ENCODE results near the gene POU2F1.

POU2F1 gene

DNA sequence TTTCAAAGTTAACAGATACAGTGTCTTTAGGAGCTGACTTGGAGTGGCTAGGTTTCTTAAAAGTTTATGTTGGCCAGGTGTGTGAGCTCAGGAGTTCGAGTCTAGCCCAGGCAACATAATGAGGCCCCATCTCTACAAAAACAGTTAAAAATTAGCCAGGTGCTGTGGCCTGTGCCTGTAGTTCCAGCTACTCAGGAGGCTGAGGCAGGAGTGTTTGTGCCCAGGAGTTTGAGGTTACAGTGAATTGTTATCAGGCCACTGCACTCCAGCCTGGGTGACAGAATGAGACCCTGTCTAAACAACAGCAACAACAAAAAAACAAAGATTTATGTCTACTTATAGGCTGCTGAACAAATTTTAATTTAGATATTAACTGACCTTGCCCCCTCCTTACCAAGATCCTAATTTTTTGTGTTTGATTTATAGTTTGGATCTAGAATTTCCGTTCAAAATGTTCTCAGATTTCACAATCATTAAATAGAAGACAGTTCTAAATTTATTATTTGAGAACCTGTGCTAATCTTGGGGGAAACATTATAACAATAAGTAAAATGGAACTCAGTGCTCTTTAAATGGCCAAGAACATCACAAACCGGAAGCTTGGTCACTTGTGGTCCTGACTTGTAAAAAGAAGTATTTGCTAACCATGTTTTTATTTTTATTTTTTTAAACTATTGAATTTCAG, 67.8 kb downstream of the POU2F1 start:
- no peak for DNase-seq (ENCODE audit: low read depth)
- TF ChIP-seq, protein P1, sequence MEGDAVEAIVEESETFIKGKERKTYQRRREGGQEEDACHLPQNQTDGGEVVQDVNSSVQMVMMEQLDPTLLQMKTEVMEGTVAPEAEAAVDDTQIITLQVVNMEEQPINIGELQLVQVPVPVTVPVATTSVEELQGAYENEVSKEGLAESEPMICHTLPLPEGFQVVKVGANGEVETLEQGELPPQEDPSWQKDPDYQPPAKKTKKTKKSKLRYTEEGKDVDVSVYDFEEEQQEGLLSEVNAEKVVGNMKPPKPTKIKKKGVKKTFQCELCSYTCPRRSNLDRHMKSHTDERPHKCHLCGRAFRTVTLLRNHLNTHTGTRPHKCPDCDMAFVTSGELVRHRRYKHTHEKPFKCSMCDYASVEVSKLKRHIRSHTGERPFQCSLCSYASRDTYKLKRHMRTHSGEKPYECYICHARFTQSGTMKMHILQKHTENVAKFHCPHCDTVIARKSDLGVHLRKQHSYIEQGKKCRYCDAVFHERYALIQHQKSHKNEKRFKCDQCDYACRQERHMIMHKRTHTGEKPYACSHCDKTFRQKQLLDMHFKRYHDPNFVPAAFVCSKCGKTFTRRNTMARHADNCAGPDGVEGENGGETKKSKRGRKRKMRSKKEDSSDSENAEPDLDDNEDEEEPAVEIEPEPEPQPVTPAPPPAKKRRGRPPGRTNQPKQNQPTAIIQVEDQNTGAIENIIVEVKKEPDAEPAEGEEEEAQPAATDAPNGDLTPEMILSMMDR (conservative IDR thresholded peaks at IDR 0.05; ENCODE audit: low read depth, low read length): no peak
- no peak overlapping the region for H3K4me3 ChIP-seq (ENCODE audit: low read depth, low read length)

DNA sequence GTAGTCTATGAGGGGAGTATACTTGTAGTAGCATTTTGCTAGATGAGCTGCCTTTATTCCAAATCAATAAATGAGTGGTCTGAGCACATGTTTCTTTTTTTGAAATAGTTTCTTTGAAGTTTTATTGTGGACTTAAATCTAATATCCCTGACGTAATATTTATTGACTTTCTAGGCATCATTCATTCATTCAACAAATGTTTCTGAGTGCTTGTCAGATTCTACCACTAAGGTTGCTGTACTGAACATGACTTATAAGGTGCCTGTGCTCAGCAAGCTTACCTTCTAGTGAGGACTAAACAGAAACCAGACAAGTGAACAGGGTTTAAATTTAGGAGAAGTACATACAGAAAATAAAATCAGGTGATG, 68.4 kb downstream of the POU2F1 start:
- no peak overlapping the region for H3K4me3 ChIP-seq (ENCODE audit: low read depth, low read length)
- TF ChIP-seq, protein P1 (conservative IDR thresholded peaks at IDR 0.05; ENCODE audit: low read depth, low read length): no peak
- DNase-seq (ENCODE audit: low read depth): no peak

DNA sequence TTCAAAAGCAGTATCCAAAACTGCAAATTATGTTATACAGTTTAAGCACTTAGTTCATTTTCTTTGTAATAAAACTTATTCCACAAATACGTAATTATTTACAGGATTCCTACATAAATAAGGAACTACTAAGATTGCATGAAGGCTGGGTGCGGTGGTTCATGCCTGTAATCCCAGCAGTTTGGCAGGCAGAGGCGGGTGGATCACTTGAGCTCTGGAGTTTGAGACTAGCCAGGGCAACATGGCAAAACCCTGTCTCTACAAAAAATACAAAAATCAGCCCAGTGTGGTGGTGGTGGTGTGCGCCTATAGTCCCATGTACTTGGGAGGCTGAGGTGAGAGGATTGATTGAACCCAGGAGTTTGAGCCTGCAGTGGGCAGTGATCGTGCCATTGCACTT, 69.3 kb downstream of the POU2F1 start:
- TF ChIP-seq, protein P1 (conservative IDR thresholded peaks at IDR 0.05; ENCODE audit: low read depth, low read length): no peak
- DNase-seq (ENCODE audit: low read depth): no peak
- no peak overlapping the region for H3K4me3 ChIP-seq (ENCODE audit: low read depth, low read length)

DNA sequence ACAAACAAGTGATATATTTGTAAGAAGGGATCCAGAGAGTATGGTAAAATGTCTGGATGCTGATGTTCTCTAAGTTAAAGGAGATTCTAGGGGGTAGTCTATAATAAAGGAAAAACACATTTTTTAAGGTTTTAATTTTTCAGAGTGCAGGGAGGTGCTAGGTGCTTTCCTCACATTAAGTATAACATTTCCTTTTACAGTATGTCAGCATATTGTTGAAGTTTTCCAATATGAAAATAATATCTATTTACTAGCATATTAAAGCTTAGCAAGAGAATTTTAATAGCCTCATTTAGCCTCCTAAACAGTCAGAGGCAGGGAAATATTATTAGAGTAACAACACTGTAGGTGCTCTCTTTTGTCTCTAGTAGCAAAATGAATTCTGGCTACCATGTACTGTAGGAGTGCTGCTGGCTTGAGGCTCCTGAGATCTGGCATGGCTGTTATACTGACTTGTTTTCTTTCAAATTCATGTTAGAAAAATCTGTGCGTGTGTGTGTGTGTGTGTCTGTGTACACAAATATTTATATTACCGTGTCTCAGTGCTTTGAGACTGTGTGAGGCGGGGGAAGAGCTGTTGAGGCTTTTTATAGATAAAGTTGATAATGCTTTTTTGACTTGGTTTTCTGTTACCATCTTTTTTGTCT, 71.0 kb downstream of the POU2F1 start:
- TF ChIP-seq, protein P1 (conservative IDR thresholded peaks at IDR 0.05; ENCODE audit: low read depth, low read length): no peak
- no peak overlapping the region for H3K4me3 ChIP-seq (ENCODE audit: low read depth, low read length)
- peak; percentile 47 for DNase-seq (ENCODE audit: low read depth)

DNA sequence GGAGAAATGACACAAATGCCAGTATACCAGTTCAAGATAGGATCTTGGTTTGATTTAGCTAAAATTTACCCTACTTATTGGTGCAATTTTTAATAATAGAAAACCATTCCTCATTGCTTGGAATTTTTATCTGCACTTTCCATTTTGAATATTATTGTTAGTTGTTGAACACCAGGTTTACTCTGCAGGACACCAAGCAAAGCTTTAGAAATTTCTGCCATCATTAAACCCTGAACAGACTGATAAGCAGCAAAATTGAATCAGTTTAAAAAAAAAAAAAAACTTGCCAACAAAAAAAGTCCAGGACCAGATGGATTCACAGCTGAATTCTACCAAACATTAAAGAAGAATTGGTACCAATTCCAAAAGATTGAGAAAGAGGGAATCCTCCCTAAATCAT, 71.5 kb downstream of the POU2F1 start:
- no peak for DNase-seq (ENCODE audit: low read depth)
- no peak overlapping the region for H3K4me3 ChIP-seq (ENCODE audit: low read depth, low read length)
- TF ChIP-seq, protein P1 (conservative IDR thresholded peaks at IDR 0.05; ENCODE audit: low read depth, low read length): no peak

DNA sequence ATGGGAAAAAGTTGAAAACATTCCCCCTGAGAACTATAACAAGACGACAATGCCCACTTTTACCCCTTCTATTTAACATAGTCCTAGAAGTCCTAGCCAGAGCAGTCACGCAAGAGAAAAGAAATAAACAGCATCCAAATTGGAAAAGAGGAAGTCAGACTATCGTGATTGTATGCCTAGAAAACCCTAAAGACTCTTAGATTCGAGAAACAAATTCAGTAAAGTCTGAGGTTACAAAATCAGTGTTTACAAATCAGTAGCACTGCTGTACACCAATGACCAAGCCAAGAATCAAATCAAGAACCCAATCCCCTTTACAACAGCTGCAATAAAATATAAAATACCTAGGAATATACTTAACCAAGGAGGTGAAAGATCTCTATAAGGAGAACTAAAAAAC, 72.4 kb downstream of the POU2F1 start:
- no peak for DNase-seq (ENCODE audit: low read depth)
- no peak overlapping the region for H3K4me3 ChIP-seq (ENCODE audit: low read depth, low read length)
- TF ChIP-seq, protein P1 (conservative IDR thresholded peaks at IDR 0.05; ENCODE audit: low read depth, low read length): no peak

DNA sequence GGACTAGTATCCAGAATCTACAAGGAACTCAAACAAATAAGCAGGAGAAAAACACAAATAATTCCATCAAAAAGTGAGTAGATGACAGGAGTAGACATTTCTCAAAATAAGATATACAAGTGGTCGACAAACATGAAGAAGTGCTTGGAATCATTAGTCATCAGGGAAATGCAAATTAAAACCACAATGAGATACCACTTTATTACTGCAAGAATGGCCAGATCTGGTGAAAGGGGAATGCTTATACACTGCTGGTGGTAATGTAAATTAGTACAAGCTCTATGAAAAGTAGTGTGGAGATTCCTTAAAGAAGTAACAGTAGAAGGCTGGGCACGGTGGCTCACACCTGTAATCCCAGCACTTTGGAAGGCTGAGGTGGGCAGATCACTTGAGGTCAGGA, 73.8 kb downstream of the POU2F1 start:
- TF ChIP-seq, protein P1 (conservative IDR thresholded peaks at IDR 0.05; ENCODE audit: low read depth, low read length): no peak
- peak; percentile 47 for DNase-seq (ENCODE audit: low read depth)
- H3K4me3 ChIP-seq (ENCODE audit: low read depth, low read length): no peak overlapping the region
